Ovary (tissue), 3 donors: Measurements from ENCODE around the gene CSMD2.

ENCODE experiments used
- EP300 ChIP-seq: sonication (generic); formaldehyde crosslinking; IDR thresholded peaks from one replicate; pipeline ENCODE4 v1.6.1; 2017; ENCODE audit warnings: antibody characterized with exemption
- POLR2A ChIP-seq: fragments of 450-650 bp; IDR thresholded peaks from one replicate; pipeline ENCODE4 v1.6.1; 2017; ENCODE audit warnings: antibody characterized with exemption, mild to moderate bottlenecking, moderate library complexity
- TF ChIP-seq, protein P1 (sequence below), 3 donors: fragments of 450-650 bp in 2 of 3; fragments of 200-600 bp in 1 of 3; IDR thresholded peaks; one replicate each; pipeline versions ENCODE4 v1.5.1 to v1.8.0; 2016 to 2022; ENCODE audit warnings: antibody characterized with exemption in 3 of 3, mild to moderate bottlenecking in 1 of 3
- donor health status: DM: no; HTN: no; CAD: no.

DNA sequence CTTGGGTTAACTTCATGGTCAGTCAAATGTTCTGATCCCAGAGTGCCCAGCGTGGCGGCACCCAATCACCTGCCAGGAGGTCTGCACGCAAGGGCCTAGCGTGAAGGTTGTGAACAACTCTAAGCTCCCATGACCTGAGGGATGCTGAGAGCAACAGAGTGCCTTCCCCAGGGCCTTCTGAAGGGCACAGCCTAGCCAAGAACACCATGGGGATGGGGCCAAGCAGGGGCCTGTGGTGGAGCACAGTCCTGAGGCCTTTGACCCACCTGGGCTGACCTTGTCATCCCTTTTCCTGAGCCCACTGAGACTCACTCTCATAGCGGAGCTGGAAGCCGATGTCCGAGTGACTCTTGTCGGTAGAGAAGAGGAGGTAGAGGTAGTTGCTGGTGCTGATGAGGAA lies 440.0 kb downstream of the CSMD2 start:
- TF ChIP-seq, protein P1, sequence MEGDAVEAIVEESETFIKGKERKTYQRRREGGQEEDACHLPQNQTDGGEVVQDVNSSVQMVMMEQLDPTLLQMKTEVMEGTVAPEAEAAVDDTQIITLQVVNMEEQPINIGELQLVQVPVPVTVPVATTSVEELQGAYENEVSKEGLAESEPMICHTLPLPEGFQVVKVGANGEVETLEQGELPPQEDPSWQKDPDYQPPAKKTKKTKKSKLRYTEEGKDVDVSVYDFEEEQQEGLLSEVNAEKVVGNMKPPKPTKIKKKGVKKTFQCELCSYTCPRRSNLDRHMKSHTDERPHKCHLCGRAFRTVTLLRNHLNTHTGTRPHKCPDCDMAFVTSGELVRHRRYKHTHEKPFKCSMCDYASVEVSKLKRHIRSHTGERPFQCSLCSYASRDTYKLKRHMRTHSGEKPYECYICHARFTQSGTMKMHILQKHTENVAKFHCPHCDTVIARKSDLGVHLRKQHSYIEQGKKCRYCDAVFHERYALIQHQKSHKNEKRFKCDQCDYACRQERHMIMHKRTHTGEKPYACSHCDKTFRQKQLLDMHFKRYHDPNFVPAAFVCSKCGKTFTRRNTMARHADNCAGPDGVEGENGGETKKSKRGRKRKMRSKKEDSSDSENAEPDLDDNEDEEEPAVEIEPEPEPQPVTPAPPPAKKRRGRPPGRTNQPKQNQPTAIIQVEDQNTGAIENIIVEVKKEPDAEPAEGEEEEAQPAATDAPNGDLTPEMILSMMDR (IDR thresholded peaks at IDR 0.05), result no peak
- no peak for TF ChIP-seq EP300
- TF ChIP-seq POLR2A, result no peak
